Neural progenitor cell (in vitro differentiated cells): ENCODE results near the gene E4F1. TPM values are rescaled to one million over a fixed set of nuclear protein-coding genes. Genes with fewer than 3 reads are reported as not detected.

ENCODE experiments used
- DNase-seq: peaks from one replicate; pipeline ENCODE4 v3.0.0-alpha.2; 2016; ENCODE audit warnings: low spot score
- H2AFZ ChIP-seq: fragments of 200-600 bp; sonication (generic); replicated peaks from 2 replicates; pipeline ENCODE4 v1.6.1; 2016; ENCODE audit warnings: antibody characterized with exemption
- H3F3A ChIP-seq: fragments of 200-600 bp; sonication (generic); 2 replicates; pipeline ENCODE4 v1.6.1; 2016; ENCODE audit warnings: antibody characterized with exemption, low read depth
- H3K27ac ChIP-seq: fragments of 200-600 bp; sonication (generic); 2 replicates; pipeline ENCODE4 v1.5.1; 2016; ENCODE audit warnings: mild to moderate bottlenecking
- H3K27me3 ChIP-seq: fragments of 200-600 bp; sonication (generic); 2 replicates; pipeline ENCODE4 v1.6.1; 2016; ENCODE audit warnings: mild to moderate bottlenecking, moderate library complexity
- H3K36me3 ChIP-seq: fragments of 200-600 bp; sonication (generic); 2 replicates; pipeline ENCODE4 v1.5.1; 2016
- H3K4me1 ChIP-seq: fragments of 200-600 bp; sonication (generic); 2 replicates; pipeline ENCODE4 v1.6.1; 2016; ENCODE audit warnings: mixed run types
- H3K4me2 ChIP-seq: fragments of 200-600 bp; sonication (generic); 2 replicates; pipeline ENCODE4 v1.6.1; 2016
- H3K4me3 ChIP-seq: fragments of 200-600 bp; sonication (generic); 2 replicates; pipeline ENCODE4 v1.5.1; 2016
- H3K79me2 ChIP-seq: fragments of 200-600 bp; sonication (generic); 2 replicates; pipeline ENCODE4 v1.6.1; 2016; ENCODE audit warnings: low read depth
- H3K9ac ChIP-seq: fragments of 200-600 bp; sonication (generic); 2 replicates; pipeline ENCODE4 v1.6.1; 2016
- H3K9me3 ChIP-seq: fragments of 200-600 bp; sonication (generic); 2 replicates; pipeline ENCODE4 v1.5.1; 2016; ENCODE audit warnings: low read depth
- H4K20me1 ChIP-seq: fragments of 200-600 bp; sonication (generic); 2 replicates; pipeline ENCODE4 v1.6.1; 2016; ENCODE audit warnings: low read depth
- H3K27ac Mint-ChIP-seq: 3 replicates; pipeline ENCODE4 v1.8.0; 2021; ENCODE audit warnings: mixed read lengths
- H3K27me3 Mint-ChIP-seq: 2 replicates; pipeline ENCODE4 v1.8.0; 2022; ENCODE audit warnings: low read depth, mild to moderate bottlenecking, inconsistent platforms, moderate library complexity, mixed read lengths; ENCODE audit not compliant: insufficient read depth
- H3K36me3 Mint-ChIP-seq: 3 replicates; pipeline ENCODE4 v1.8.0; 2021; ENCODE audit warnings: mixed read lengths
- H3K4me1 Mint-ChIP-seq: 3 replicates; pipeline ENCODE4 v1.8.0; 2021; ENCODE audit warnings: mixed read lengths
- H3K4me3 Mint-ChIP-seq: 3 replicates; pipeline ENCODE4 v1.8.0; 2021; ENCODE audit warnings: mild to moderate bottlenecking, moderate library complexity, mixed read lengths
- H3K9me3 Mint-ChIP-seq: 3 replicates; pipeline ENCODE4 v1.8.0; 2020; ENCODE audit warnings: mixed read lengths
- CTCF ChIP-seq: fragments of 200-600 bp; sonication (generic); IDR thresholded peaks from 2 replicates; pipeline ENCODE4 v1.5.1; 2017; ENCODE audit warnings: antibody characterized with exemption, mild to moderate bottlenecking
- EZH2 ChIP-seq: fragments of 200-600 bp; sonication (generic); IDR thresholded peaks from 2 replicates; pipeline ENCODE4 v1.6.1; 2017; ENCODE audit warnings: antibody characterized with exemption, mild to moderate bottlenecking, moderate library complexity
- EZH2phosphoT487 ChIP-seq: fragments of 200-600 bp; sonication (generic); IDR thresholded peaks from 2 replicates; pipeline ENCODE4 v1.6.1; 2017; ENCODE audit warnings: antibody characterized with exemption
- total RNA-seq: library from RNA; depleted of rRNA; stranded (reverse); fragments of >200 nt; gene quantifications from 2 replicates; pipeline ENCODE4 v1.2.3, GENCODE V29; 2015; ENCODE audit warnings: low replicate concordance

Gene E4F1
- total RNA-seq, 1 donor from 2014 or later: 7.4 TPM

DNA sequence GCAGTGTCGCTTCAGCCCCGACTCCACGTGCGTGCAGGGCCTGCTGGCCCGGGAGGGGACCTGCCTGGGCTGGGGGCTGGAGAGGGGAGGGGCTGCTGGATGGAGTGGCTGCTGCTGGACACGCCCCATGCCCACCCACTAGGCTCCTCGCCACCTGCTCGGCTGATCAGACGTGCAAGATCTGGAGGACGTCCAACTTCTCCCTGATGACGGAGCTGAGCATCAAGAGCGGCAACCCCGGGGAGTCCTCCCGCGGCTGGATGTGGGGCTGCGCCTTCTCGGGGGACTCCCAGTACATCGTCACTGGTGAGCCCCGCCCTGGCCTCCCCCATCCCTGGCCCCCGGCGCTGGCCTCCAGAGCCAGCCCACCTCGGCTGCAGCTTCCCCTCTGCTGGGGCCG is 15.1 kb upstream of the E4F1 start:
- Histone ChIP-seq H3K4me3 (no peak overlapping the region), H3K27ac (no peak overlapping the region), H3K4me2 (no peak overlapping the region), H4K20me1 (peaks cover 29% of the 10 kb centered on the region), H2AFZ (no peak overlapping the region), H3F3A (peaks cover 36% of the 10 kb centered on the region), H3K9me3 (no peaks in the 10 kb centered on the region), H3K4me1 (peaks cover 12% of the 10 kb centered on the region), H3K36me3 (no peaks in the 10 kb centered on the region), H3K9ac (no peak overlapping the region), H3K27me3 (no peaks in the 10 kb centered on the region), H3K79me2 (peaks cover 30% of the 10 kb centered on the region)
- no peak overlapping the region for H3K27ac Mint-ChIP-seq
- H3K36me3 Mint-ChIP-seq: peaks cover 12% of the 10 kb centered on the region
- H3K27me3 Mint-ChIP-seq: peaks cover 18% of the 10 kb centered on the region
- H3K9me3 Mint-ChIP-seq: no peaks in the 10 kb centered on the region
- DNase-seq: no peak
- no peak overlapping the region for H3K4me3 Mint-ChIP-seq
- no peak for TF ChIP-seq CTCF
- TF ChIP-seq EZH2: no peak
- H3K4me1 Mint-ChIP-seq: peaks cover 27% of the 10 kb centered on the region

- Mint-ChIP-seq H3K27me3 (peaks cover 18% of the 10 kb centered on the region), H3K4me3 (no peak overlapping the region), H3K36me3 (peaks cover 12% of the 10 kb centered on the region), H3K27ac (no peak overlapping the region), H3K9me3 (no peaks in the 10 kb centered on the region), H3K4me1 (peaks cover 31% of the 10 kb centered on the region)
- H3K9me3 ChIP-seq: no peaks in the 10 kb centered on the region
- no peak for TF ChIP-seq EZH2phosphoT487
- H2AFZ ChIP-seq: no peak overlapping the region
- peaks cover 16% of the 10 kb centered on the region for H3K4me1 ChIP-seq
- H3K27ac ChIP-seq: no peak overlapping the region
- no peaks in the 10 kb centered on the region for H3K27me3 ChIP-seq
- H3K79me2 ChIP-seq: peaks cover 35% of the 10 kb centered on the region
- H3K4me3 ChIP-seq: no peak overlapping the region
- no peak overlapping the region for H3K4me2 ChIP-seq
- peaks cover 40% of the 10 kb centered on the region for H3F3A ChIP-seq
- DNase-seq: no peak
- no peaks in the 10 kb centered on the region for H3K36me3 ChIP-seq
- H3K9ac ChIP-seq: no peak overlapping the region
- peaks cover 34% of the 10 kb centered on the region for H4K20me1 ChIP-seq
These were observed 14.6 kb upstream of the E4F1 start for GRCh38 chr16:2208772-2209171.

- TF ChIP-seq EZH2 (no peak), EZH2phosphoT487 (no peak), CTCF (no peak)
- Histone ChIP-seq H3K4me3 (no peak overlapping the region), H3K9me3 (no peaks in the 10 kb centered on the region), H3F3A (peaks cover 40% of the 10 kb centered on the region), H3K27ac (no peak overlapping the region), H2AFZ (no peak overlapping the region), H3K36me3 (no peaks in the 10 kb centered on the region), H3K9ac (no peak overlapping the region), H3K27me3 (no peaks in the 10 kb centered on the region), H3K4me1 (peaks cover 16% of the 10 kb centered on the region), H4K20me1 (peaks cover 41% of the 10 kb centered on the region), H3K4me2 (no peak overlapping the region), H3K79me2 (peaks cover 41% of the 10 kb centered on the region)
- Mint-ChIP-seq H3K4me1 (peaks cover 29% of the 10 kb centered on the region), H3K36me3 (peaks cover 12% of the 10 kb centered on the region), H3K27me3 (peaks cover 15% of the 10 kb centered on the region), H3K4me3 (no peak overlapping the region), H3K27ac (no peak overlapping the region), H3K9me3 (no peaks in the 10 kb centered on the region)
- DNase-seq: no peak
These were observed 14.0 kb upstream of the E4F1 start for GRCh38 chr16:2209258-2210008.

DNA sequence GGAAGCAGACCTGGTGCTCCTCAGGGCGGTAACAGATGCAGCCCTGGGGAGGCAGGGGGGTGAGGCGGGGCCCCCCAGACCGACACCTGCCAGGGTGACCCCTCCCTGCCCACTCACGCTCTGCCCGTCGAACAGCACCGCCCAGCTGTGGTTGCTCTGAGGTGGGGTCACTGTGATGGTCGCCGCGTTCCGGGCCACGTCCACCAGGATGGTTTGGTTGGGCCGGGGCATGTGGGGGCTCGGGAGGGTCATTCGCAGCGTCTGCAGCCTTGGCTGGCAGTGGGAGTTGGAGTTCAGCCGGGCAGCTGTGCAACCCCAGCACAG is 13.4 kb upstream of the E4F1 start:
- H3K27me3 ChIP-seq: no peaks in the 10 kb centered on the region
- no peaks in the 10 kb centered on the region for H3K9me3 ChIP-seq
- no peaks in the 10 kb centered on the region for H3K36me3 ChIP-seq
- H3K27me3 Mint-ChIP-seq: peaks cover 13% of the 10 kb centered on the region
- H3K4me1 Mint-ChIP-seq: peaks cover 27% of the 10 kb centered on the region
- H3F3A ChIP-seq: peaks cover 37% of the 10 kb centered on the region
- TF ChIP-seq EZH2 (no peak), EZH2phosphoT487 (no peak), CTCF (no peak)
- H4K20me1 ChIP-seq: peaks cover 41% of the 10 kb centered on the region
- no peak overlapping the region for H3K4me2 ChIP-seq
- H3K27ac ChIP-seq: no peak overlapping the region
- H3K9ac ChIP-seq: no peak overlapping the region
- no peak overlapping the region for H2AFZ ChIP-seq
- no peak for DNase-seq
- H3K4me3 Mint-ChIP-seq: no peak overlapping the region
- H3K9me3 Mint-ChIP-seq: no peaks in the 10 kb centered on the region
- peaks cover 16% of the 10 kb centered on the region for H3K4me1 ChIP-seq
- no peak overlapping the region for H3K27ac Mint-ChIP-seq
- peaks cover 42% of the 10 kb centered on the region for H3K79me2 ChIP-seq
- no peak overlapping the region for H3K4me3 ChIP-seq
- peaks cover 12% of the 10 kb centered on the region for H3K36me3 Mint-ChIP-seq
